ENCODE measurements around the gene EHBP1L1.
"Not testable (repeated sequence)": the region's sequence is repeated elsewhere in the genome, so short reads cannot be mapped to it uniquely, and the experiment has no call there.

Gene EHBP1L1

GRCh38 chr11:65637032-65637557, 61.2 kb downstream of the EHBP1L1 start:
- DNase-seq = no peak

- DNase-seq = peak; percentile 92
Observed at GRCh38 chr11:65637794-65638419, 62.1 kb downstream of the EHBP1L1 start, which contains the start of gene SIPA1. SIPA1 (plus strand) TSS chr11:65638101; CDS start chr11:65640922, 2,821 bp downstream.

- not testable (repeated sequence) for DNase-seq
Observed at GRCh38 chr11:65639228-65639597, 63.4 kb downstream of the EHBP1L1 start.

- DNase-seq = no peak
Observed at GRCh38 chr11:65639623-65640482, 64.0 kb downstream of the EHBP1L1 start.

GRCh38 chr11:65640483-65641296, 64.8 kb downstream of the EHBP1L1 start:
- DNase-seq = no peak

- DNase-seq = no peak
Observed at GRCh38 chr11:65641297-65642013, 65.6 kb downstream of the EHBP1L1 start.

All from eye (tissue), 1 donor.